Epidermal melanocyte (primary cell): Measurements from ENCODE around the gene MED19.
"Not testable (repeated sequence)": the region's sequence is repeated elsewhere in the genome, so short reads cannot be mapped to it uniquely, and the experiment has no call there.

Experiments
- DNase-seq: peaks from one replicate; pipeline ENCODE4 v3.0.0; 2011; ENCODE audit warnings: low spot score; ENCODE audit not compliant: insufficient read length

Gene MED19

GRCh38 chr11:57705432-57705831 is 6.6 kb downstream of the MED19 start:
- DNase-seq, result not testable (repeated sequence)

GRCh38 chr11:57704932-57705331 is 7.1 kb downstream of the MED19 start:
- DNase-seq, result no peak

GRCh38 chr11:57703341-57703740 is 8.7 kb downstream of the MED19 start:
- no peak for DNase-seq

GRCh38 chr11:57700425-57700824 is 11.6 kb downstream of the MED19 start:
- DNase-seq, result no peak

- no peak for DNase-seq
Observed at GRCh38 chr11:57699813-57700212, 12.2 kb downstream of the MED19 start.

GRCh38 chr11:57698843-57699365 is 13.1 kb downstream of the MED19 start:
- no peak for DNase-seq

GRCh38 chr11:57690474-57690873 is 21.5 kb downstream of the MED19 start:
- DNase-seq, result not testable (repeated sequence)

- DNase-seq, result no peak
Observed at GRCh38 chr11:57681168-57681567, 30.8 kb downstream of the MED19 start.

GRCh38 chr11:57680552-57680874 is 31.5 kb downstream of the MED19 start:
- DNase-seq, result no peak

- no peak for DNase-seq
Observed at GRCh38 chr11:57679396-57679795, 32.6 kb downstream of the MED19 start.

GRCh38 chr11:57675176-57675941 is 36.7 kb downstream of the MED19 start:
- DNase-seq, result no peak

GRCh38 chr11:57674251-57674650 is 37.8 kb downstream of the MED19 start:
- no peak for DNase-seq

- DNase-seq, result no peak
Observed at GRCh38 chr11:57668434-57668782, 43.6 kb downstream of the MED19 start.

GRCh38 chr11:57667736-57668433 is 44.1 kb downstream of the MED19 start, which contains the start of gene ZDHHC5:
ZDHHC5 (plus strand) TSS chr11:57668114; CDS start chr11:57673091, 4,977 bp downstream.
- DNase-seq, result peak; percentile 98

GRCh38 chr11:57667117-57667735 is 44.8 kb downstream of the MED19 start:
- peak; percentile 90 for DNase-seq

- DNase-seq, result no peak
Observed at GRCh38 chr11:57663975-57664374, 48.0 kb downstream of the MED19 start.

- DNase-seq, result no peak
Observed at GRCh38 chr11:57662893-57663292, 49.1 kb downstream of the MED19 start.

GRCh38 chr11:57659669-57660068 is 52.3 kb downstream of the MED19 start:
- no peak for DNase-seq

GRCh38 chr11:57658023-57658361 is 54.0 kb downstream of the MED19 start:
- DNase-seq, result no peak

- DNase-seq, result peak; percentile 87
Observed at GRCh38 chr11:57657194-57658022, 54.6 kb downstream of the MED19 start, which contains the start of gene CLP1. CLP1 (plus strand) TSS chr11:57657762; CDS start chr11:57659477, 1,715 bp downstream.

GRCh38 chr11:57656885-57657193 is 55.2 kb downstream of the MED19 start:
- no peak for DNase-seq
